Measurements from ENCODE around the gene ZDHHC17.

DNA sequence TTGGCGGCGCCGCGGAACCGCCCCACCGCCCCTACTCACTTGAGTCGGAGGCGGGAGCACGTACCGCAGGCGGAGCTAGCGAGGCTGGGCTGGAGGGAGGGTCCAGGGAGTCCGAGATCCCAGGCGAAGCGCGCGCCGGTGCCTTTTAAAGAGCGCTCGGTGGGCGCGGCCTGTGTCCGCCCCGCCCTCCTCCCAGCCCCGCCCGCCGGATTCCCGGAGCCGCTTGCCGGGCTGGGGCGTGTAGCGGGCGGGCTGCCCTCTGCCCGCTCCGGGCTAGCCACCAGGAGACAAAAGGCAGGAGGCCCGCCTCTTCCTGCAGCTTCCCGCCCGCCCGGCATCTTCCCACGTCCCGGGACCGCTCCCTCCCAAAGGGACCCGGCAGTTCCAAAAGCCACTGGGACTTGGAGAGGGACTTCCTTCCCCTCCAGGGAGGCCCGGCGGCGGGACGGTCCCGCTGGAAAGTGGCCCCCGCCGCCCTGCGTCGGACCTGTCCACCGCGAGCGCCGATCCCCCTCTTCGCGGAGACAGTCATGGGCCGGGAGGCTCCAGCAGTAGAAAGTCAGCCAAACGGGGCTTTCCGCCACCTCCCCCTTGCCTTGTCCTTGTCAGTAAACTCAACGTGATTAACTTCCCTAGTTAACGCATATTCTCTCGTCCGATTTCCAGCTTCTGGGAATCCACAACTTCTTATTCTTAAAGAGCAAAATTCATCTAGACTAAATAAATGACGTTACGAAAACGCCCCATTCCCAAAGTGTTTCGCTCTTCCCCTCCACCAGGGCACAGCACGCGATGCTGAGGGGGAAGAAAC is 115.2 kb downstream of the ZDHHC17 start, which contains the start of gene CSRP2:
- TF ChIP-seq, protein P1, sequence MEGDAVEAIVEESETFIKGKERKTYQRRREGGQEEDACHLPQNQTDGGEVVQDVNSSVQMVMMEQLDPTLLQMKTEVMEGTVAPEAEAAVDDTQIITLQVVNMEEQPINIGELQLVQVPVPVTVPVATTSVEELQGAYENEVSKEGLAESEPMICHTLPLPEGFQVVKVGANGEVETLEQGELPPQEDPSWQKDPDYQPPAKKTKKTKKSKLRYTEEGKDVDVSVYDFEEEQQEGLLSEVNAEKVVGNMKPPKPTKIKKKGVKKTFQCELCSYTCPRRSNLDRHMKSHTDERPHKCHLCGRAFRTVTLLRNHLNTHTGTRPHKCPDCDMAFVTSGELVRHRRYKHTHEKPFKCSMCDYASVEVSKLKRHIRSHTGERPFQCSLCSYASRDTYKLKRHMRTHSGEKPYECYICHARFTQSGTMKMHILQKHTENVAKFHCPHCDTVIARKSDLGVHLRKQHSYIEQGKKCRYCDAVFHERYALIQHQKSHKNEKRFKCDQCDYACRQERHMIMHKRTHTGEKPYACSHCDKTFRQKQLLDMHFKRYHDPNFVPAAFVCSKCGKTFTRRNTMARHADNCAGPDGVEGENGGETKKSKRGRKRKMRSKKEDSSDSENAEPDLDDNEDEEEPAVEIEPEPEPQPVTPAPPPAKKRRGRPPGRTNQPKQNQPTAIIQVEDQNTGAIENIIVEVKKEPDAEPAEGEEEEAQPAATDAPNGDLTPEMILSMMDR (IDR thresholded peaks at IDR 0.05; ENCODE audit: low read length) = no peak
- no peak for TF ChIP-seq EZH2 (IDR thresholded peaks at IDR 0.05; ENCODE audit: borderline replicate concordance, low read length)
